Osteocyte (in vitro differentiated cells): ENCODE data around the gene NFYC. TPM values are rescaled to one million over a fixed set of nuclear protein-coding genes. Genes with fewer than 3 reads are reported as not detected.

Source experiments
- DNase-seq: peaks from one replicate; pipeline ENCODE4 v3.0.0; 2021; ENCODE audit warnings: mixed read lengths; ENCODE audit not compliant: unreplicated experiment; ENCODE audit errors: extremely low spot score
- H3K27ac Mint-ChIP-seq: one replicate; pipeline ENCODE4 v1.8.0; 2021; ENCODE audit warnings: mild to moderate bottlenecking, mixed read lengths; ENCODE audit not compliant: unreplicated experiment
- H3K27me3 Mint-ChIP-seq: one replicate; pipeline ENCODE4 v1.8.0; 2021; ENCODE audit warnings: mixed read lengths; ENCODE audit not compliant: unreplicated experiment
- H3K36me3 Mint-ChIP-seq: one replicate; pipeline ENCODE4 v1.8.0; 2021; ENCODE audit warnings: mixed read lengths; ENCODE audit not compliant: unreplicated experiment
- H3K4me1 Mint-ChIP-seq: one replicate; pipeline ENCODE4 v1.8.0; 2021; ENCODE audit warnings: mixed read lengths; ENCODE audit not compliant: unreplicated experiment
- H3K4me3 Mint-ChIP-seq: one replicate; pipeline ENCODE4 v1.8.0; 2021; ENCODE audit warnings: mild to moderate bottlenecking, moderate library complexity, mixed read lengths; ENCODE audit not compliant: unreplicated experiment
- H3K9me3 Mint-ChIP-seq: one replicate; pipeline ENCODE4 v1.8.0; 2021; ENCODE audit warnings: mixed read lengths; ENCODE audit not compliant: unreplicated experiment
- CTCF ChIP-seq: fragments of 200-600 bp; sonication (generic); IDR thresholded peaks from 2 replicates; pipeline ENCODE4 v1.5.0; 2021; ENCODE audit warnings: antibody characterized with exemption, mild to moderate bottlenecking, moderate library complexity
- microRNA-seq: library from miRNA; unstranded; fragments of <30 nt; microRNA quantifications from one replicate; pipeline ENCODE4 v1.1.0, GENCODE V29; 2020; ENCODE audit not compliant: unreplicated experiment
- total RNA-seq: library from RNA; stranded (reverse); gene quantifications from 2 replicates; pipeline ENCODE4 v1.2.1, GENCODE V29; 2021

NFYC gene
- total RNA-seq, 1 donor from 2014 or later, result 49.0 TPM

- Mint-ChIP-seq H3K9me3 (no peaks in the 10 kb centered on the region), H3K4me1 (peaks cover 25% of the 10 kb centered on the region), H3K36me3 (no peaks in the 10 kb centered on the region), H3K4me3 (peak overlapping the region; percentile 55), H3K27ac (no peak overlapping the region), H3K27me3 (no peaks in the 10 kb centered on the region)
- TF ChIP-seq CTCF, result no peak
- DNase-seq, result no peak
Observed at GRCh38 chr1:40818264-40818961, 126.9 kb downstream of the NFYC start.

- Mint-ChIP-seq H3K4me1 (peaks cover 25% of the 10 kb centered on the region), H3K36me3 (no peaks in the 10 kb centered on the region), H3K27ac (no peak overlapping the region), H3K27me3 (no peaks in the 10 kb centered on the region), H3K9me3 (no peaks in the 10 kb centered on the region), H3K4me3 (peak overlapping the region; percentile 55)
- DNase-seq, result no peak
- TF ChIP-seq CTCF, result no peak
Observed at GRCh38 chr1:40819101-40819500, 127.6 kb downstream of the NFYC start.

- Mint-ChIP-seq H3K36me3 (no peaks in the 10 kb centered on the region), H3K9me3 (no peaks in the 10 kb centered on the region), H3K4me1 (peaks cover 37% of the 10 kb centered on the region), H3K27me3 (no peaks in the 10 kb centered on the region), H3K4me3 (no peak overlapping the region), H3K27ac (no peak overlapping the region)
- no peak for TF ChIP-seq CTCF
- no peak for DNase-seq
Observed at GRCh38 chr1:40820251-40820797, 128.8 kb downstream of the NFYC start.

Small RNAs within 50 kb of the gene (microRNA-seq; reads per million reads assigned to microRNA genes)
- 25.8 reads per million, percentile 34 among the genes with 10 or more reads in this experiment for gene MIR30C1
- 3,431 reads per million, percentile 86 among the genes with 10 or more reads in this experiment for gene MIR30E

Other genes with a start within 250 kb of the NFYC start
- 6.7 TPM in 2 replicates for gene ZFP69B, start 241.2 kb upstream of the NFYC start, total RNA-seq
- gene ZFP69, start 214.4 kb upstream of the NFYC start, total RNA-seq, result 3.7 and 4.9 TPM in 2 replicates
- gene EXO5, start 182.9 kb upstream of the NFYC start, total RNA-seq, result 9.7 and 10.0 TPM in 2 replicates
- 4.7 and 5.4 TPM in 2 replicates for gene ZNF684, start 160.1 kb upstream of the NFYC start, total RNA-seq
- 16.5 and 17.0 TPM in 2 replicates for gene RIMS3, start 26.0 kb upstream of the NFYC start, total RNA-seq
- 0.51 and 0.63 TPM in 2 replicates for gene KCNQ4, start 92.1 kb downstream of the NFYC start, total RNA-seq
- gene CITED4, start 170.7 kb downstream of the NFYC start, total RNA-seq, result 23.4 and 26.0 TPM in 2 replicates